ENCODE results near the gene EXD2. TPM values are rescaled to one million over a fixed set of nuclear protein-coding genes. Genes with fewer than 3 reads are reported as not detected.

EXD2 gene
- total RNA-seq, 1 donor from 2014 or later, result 20.9 TPM

- no peak for DNase-seq (ENCODE audit: low read depth, low spot score)
- H3K9me3 Mint-ChIP-seq, result no peaks in the 10 kb centered on the region
- H3K4me3 Mint-ChIP-seq, result peak overlapping the region; percentile 90
- H3K4me1 Mint-ChIP-seq, result peaks cover 22% of the 10 kb centered on the region
- H3K36me3 Mint-ChIP-seq (ENCODE audit: low read depth), result no peaks in the 10 kb centered on the region
- peaks cover 46% of the 10 kb centered on the region for H3K27me3 Mint-ChIP-seq (ENCODE audit: low read depth)
- no peak overlapping the region for H3K27ac Mint-ChIP-seq (ENCODE audit: unreplicated experiment)
- no peak for TF ChIP-seq CTCF (conservative IDR thresholded peaks at IDR 0.05)
Observed at GRCh38 chr14:69261761-69262331, 70.5 kb downstream of the EXD2 start.

- no peaks in the 10 kb centered on the region for H3K9me3 Mint-ChIP-seq
- H3K4me3 Mint-ChIP-seq, result peak overlapping the region; percentile 90
- no peak overlapping the region for H3K27ac Mint-ChIP-seq (ENCODE audit: unreplicated experiment)
- H3K27me3 Mint-ChIP-seq (ENCODE audit: low read depth), result peaks cover 43% of the 10 kb centered on the region
- TF ChIP-seq CTCF (conservative IDR thresholded peaks at IDR 0.05), result no peak
- no peaks in the 10 kb centered on the region for H3K36me3 Mint-ChIP-seq (ENCODE audit: low read depth)
- H3K4me1 Mint-ChIP-seq, result peaks cover 22% of the 10 kb centered on the region
- no peak for DNase-seq (ENCODE audit: low read depth, low spot score)
Observed at GRCh38 chr14:69262516-69262915, 71.2 kb downstream of the EXD2 start.

- Mint-ChIP-seq H3K4me1 (peaks cover 22% of the 10 kb centered on the region), H3K4me3 (peak overlapping the region; percentile 79), H3K27ac (ENCODE audit: unreplicated experiment) (peak overlapping the region; percentile 52), H3K36me3 (ENCODE audit: low read depth) (no peaks in the 10 kb centered on the region), H3K27me3 (ENCODE audit: low read depth) (peaks cover 36% of the 10 kb centered on the region), H3K9me3 (no peaks in the 10 kb centered on the region)
- no peak for TF ChIP-seq CTCF (conservative IDR thresholded peaks at IDR 0.05)
- no peak for DNase-seq (ENCODE audit: low read depth, low spot score)
Observed at GRCh38 chr14:69263364-69263763, 72.1 kb downstream of the EXD2 start.

GRCh38 chr14:69263771-69264170 is 72.5 kb downstream of the EXD2 start:
- no peak for TF ChIP-seq CTCF (conservative IDR thresholded peaks at IDR 0.05)
- H3K9me3 Mint-ChIP-seq, result no peaks in the 10 kb centered on the region
- H3K4me3 Mint-ChIP-seq, result peak overlapping the region; percentile 79
- H3K4me1 Mint-ChIP-seq, result peaks cover 21% of the 10 kb centered on the region
- peaks cover 32% of the 10 kb centered on the region for H3K27me3 Mint-ChIP-seq (ENCODE audit: low read depth)
- no peak overlapping the region for H3K27ac Mint-ChIP-seq (ENCODE audit: unreplicated experiment)
- H3K36me3 Mint-ChIP-seq (ENCODE audit: low read depth), result no peaks in the 10 kb centered on the region
- DNase-seq (ENCODE audit: low read depth, low spot score), result no peak

GRCh38 chr14:69266572-69267345 is 75.5 kb downstream of the EXD2 start:
- no peaks in the 10 kb centered on the region for H3K36me3 Mint-ChIP-seq (ENCODE audit: low read depth)
- DNase-seq (ENCODE audit: low read depth, low spot score), result no peak
- peaks cover 10% of the 10 kb centered on the region for H3K4me1 Mint-ChIP-seq
- H3K4me3 Mint-ChIP-seq, result no peak overlapping the region
- peaks cover 15% of the 10 kb centered on the region for H3K27me3 Mint-ChIP-seq (ENCODE audit: low read depth)
- H3K9me3 Mint-ChIP-seq, result no peaks in the 10 kb centered on the region
- H3K27ac Mint-ChIP-seq (ENCODE audit: unreplicated experiment), result no peak overlapping the region
- no peak for TF ChIP-seq CTCF (conservative IDR thresholded peaks at IDR 0.05)
